ENCODE measurements around the gene ZFR2.

GRCh38 chr19:3809881-3810707 is 58.7 kb downstream of the ZFR2 start:
- TF ChIP-seq YY1 (IDR thresholded peaks at IDR 0.05; ENCODE audit: low read depth, low read length) (no peak), MYB (IDR thresholded peaks at IDR 0.05; ENCODE audit: borderline replicate concordance, low read depth, low read length) (no peak)
